IMR-90 (cell line): ENCODE measurements around the gene DOCK7.

Source experiments
- BHLHE40 ChIP-seq: fragments of 150-350 bp; IDR thresholded peaks from 2 replicates; pipeline ENCODE4 v1.6.1; 2016; ENCODE audit warnings: mild to moderate bottlenecking, low read depth, low read length
- CHD1 ChIP-seq: IDR thresholded peaks from 2 replicates; pipeline ENCODE4 v1.6.1; 2012; ENCODE audit warnings: low read depth, low read length, improper control_type of control experiment
- POLR2A ChIP-seq: IDR thresholded peaks from 2 replicates; pipeline ENCODE4 v1.6.1; 2012; ENCODE audit warnings: mild to moderate bottlenecking, low read depth, low read length
- TF ChIP-seq, protein P1 (sequence below): conservative IDR thresholded peaks from 2 replicates; pipeline ENCODE4 v1.5.1; 2012; ENCODE audit warnings: mild to moderate bottlenecking, low read depth, low read length, improper control_type of control experiment

DNA sequence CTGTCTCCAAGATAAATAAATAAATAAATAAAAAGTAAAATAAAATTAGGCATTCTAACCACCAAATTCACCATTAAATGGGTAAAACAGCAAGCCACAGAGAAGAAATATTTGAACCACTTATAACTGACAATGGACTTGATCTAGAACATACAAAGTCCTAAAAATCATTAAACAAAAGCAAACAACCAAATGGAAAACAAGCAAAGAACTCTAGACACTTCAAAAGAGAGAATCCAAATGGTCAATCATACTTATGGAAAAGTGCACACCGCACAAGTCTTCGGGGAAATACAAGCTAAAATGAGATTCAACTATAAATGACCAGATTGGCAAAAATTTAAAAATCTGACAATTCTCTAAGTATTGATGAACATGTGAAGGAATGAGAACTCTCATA, 164.3 kb downstream of the DOCK7 start:
- TF ChIP-seq, protein P1, sequence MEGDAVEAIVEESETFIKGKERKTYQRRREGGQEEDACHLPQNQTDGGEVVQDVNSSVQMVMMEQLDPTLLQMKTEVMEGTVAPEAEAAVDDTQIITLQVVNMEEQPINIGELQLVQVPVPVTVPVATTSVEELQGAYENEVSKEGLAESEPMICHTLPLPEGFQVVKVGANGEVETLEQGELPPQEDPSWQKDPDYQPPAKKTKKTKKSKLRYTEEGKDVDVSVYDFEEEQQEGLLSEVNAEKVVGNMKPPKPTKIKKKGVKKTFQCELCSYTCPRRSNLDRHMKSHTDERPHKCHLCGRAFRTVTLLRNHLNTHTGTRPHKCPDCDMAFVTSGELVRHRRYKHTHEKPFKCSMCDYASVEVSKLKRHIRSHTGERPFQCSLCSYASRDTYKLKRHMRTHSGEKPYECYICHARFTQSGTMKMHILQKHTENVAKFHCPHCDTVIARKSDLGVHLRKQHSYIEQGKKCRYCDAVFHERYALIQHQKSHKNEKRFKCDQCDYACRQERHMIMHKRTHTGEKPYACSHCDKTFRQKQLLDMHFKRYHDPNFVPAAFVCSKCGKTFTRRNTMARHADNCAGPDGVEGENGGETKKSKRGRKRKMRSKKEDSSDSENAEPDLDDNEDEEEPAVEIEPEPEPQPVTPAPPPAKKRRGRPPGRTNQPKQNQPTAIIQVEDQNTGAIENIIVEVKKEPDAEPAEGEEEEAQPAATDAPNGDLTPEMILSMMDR, result no peak
- TF ChIP-seq BHLHE40, result no peak
- no peak for TF ChIP-seq CHD1
- no peak for TF ChIP-seq POLR2A
